IMR-90 (cell line): Measurements from ENCODE around the gene MARS1. TPM values are rescaled to one million over a fixed set of nuclear protein-coding genes. Genes with fewer than 3 reads are reported as not detected.

ENCODE experiments used
- ATAC-seq: fragments of 200-7000 bp; cut with Tn5 transposase; 2 replicates; pipeline ENCODE4 v1.9.1; 2020; ENCODE audit warnings: low read depth, mild to moderate bottlenecking, moderate library complexity
- BruUV-seq: library from RNA; stranded (reverse); fragments of 400-500 nt; replicated peaks from 2 replicates; lab custom pipeline; 2021; lab: Mats Ljungman, UMichigan
- CTCF ChIA-PET: fragments of 300-600 bp; formaldehyde crosslinking; extraction: SDS; loops from one replicate; lab custom pipeline; 2021; ENCODE audit warnings: antibody characterized with exemption; lab: Yijun Ruan, JAX
- POLR2A ChIA-PET: fragments of 300-600 bp; sonication (Branson Sonifier 250); formaldehyde crosslinking; loops from one replicate; lab custom pipeline; 2022; ENCODE audit warnings: antibody characterized with exemption; ENCODE audit not compliant: unreplicated experiment; lab: Charles Lee
- DNase-seq: peaks from one replicate; pipeline ENCODE4 v3.0.0; 2013
- H2AFZ ChIP-seq: replicated peaks from 2 replicates; pipeline ENCODE3; 2013; ENCODE audit warnings: low read length, mild to moderate bottlenecking; ENCODE audit not compliant: poor library complexity
- H2AK5ac ChIP-seq: 2 replicates; pipeline ENCODE4 v1.6.1; 2013; ENCODE audit warnings: low read depth, low read length, inconsistent platforms
- H2AK9ac ChIP-seq: replicated peaks from 2 replicates; pipeline ENCODE3; 2013; ENCODE audit warnings: mild to moderate bottlenecking, low read depth, low read length, moderate library complexity; ENCODE audit not compliant: poor library complexity
- H2BK120ac ChIP-seq: 2 replicates; pipeline ENCODE4 v1.6.1; 2013; ENCODE audit warnings: low read depth, low read length, inconsistent platforms
- H2BK15ac ChIP-seq: 3 replicates; pipeline ENCODE4 v1.6.1; 2013; ENCODE audit warnings: low read depth, low read length, inconsistent platforms
- H2BK20ac ChIP-seq: 2 replicates; pipeline ENCODE4 v1.6.1; 2013; ENCODE audit warnings: low read depth, mild to moderate bottlenecking, inconsistent platforms, low read length, moderate library complexity
- H2BK5ac ChIP-seq: 2 replicates; pipeline ENCODE4 v1.6.1; 2013; ENCODE audit warnings: mild to moderate bottlenecking, low read depth, low read length, inconsistent platforms; ENCODE audit not compliant: poor library complexity, severe bottlenecking
- H3K14ac ChIP-seq: replicated peaks from 2 replicates; pipeline ENCODE4 v1.6.1; 2013; ENCODE audit warnings: low read depth, low read length, inconsistent platforms
- H3K18ac ChIP-seq: 2 replicates; pipeline ENCODE4 v1.6.1; 2013; ENCODE audit warnings: low read depth, low read length, control low read depth
- H3K23ac ChIP-seq: 2 replicates; pipeline ENCODE4 v1.6.1; 2013; ENCODE audit warnings: low read depth, low read length, inconsistent platforms
- H3K27ac ChIP-seq: 2 replicates; pipeline ENCODE4 v1.5.1; 2013; ENCODE audit warnings: mild to moderate bottlenecking, control low read depth, low read length; ENCODE audit not compliant: insufficient read depth
- H3K27me3 ChIP-seq: 2 replicates; pipeline ENCODE4 v1.6.1; 2013; ENCODE audit warnings: low read length; ENCODE audit not compliant: control insufficient read depth, insufficient read depth
- H3K36me3 ChIP-seq: 2 replicates; pipeline ENCODE4 v1.6.1; 2013; ENCODE audit warnings: low read length, mixed read lengths; ENCODE audit not compliant: control insufficient read depth, insufficient read depth
- H3K4ac ChIP-seq: 2 replicates; pipeline ENCODE4 v1.6.1; 2013; ENCODE audit warnings: low read depth, low read length, inconsistent platforms
- H3K4me1 ChIP-seq: 2 replicates; pipeline ENCODE4 v1.6.1; 2013; ENCODE audit warnings: low read length, mixed read lengths; ENCODE audit not compliant: control insufficient read depth, insufficient read depth
- H3K4me2 ChIP-seq: 2 replicates; pipeline ENCODE4 v1.6.1; 2013; ENCODE audit warnings: low read depth, mild to moderate bottlenecking, control low read depth, low read length, moderate library complexity
- H3K4me3 ChIP-seq: 2 replicates; pipeline ENCODE4 v1.5.1; 2013; ENCODE audit warnings: low read depth, mild to moderate bottlenecking, control low read depth, low read length, moderate library complexity; ENCODE audit not compliant: insufficient read depth
- H3K56ac ChIP-seq: 2 replicates; pipeline ENCODE4 v1.6.1; 2013; ENCODE audit warnings: low read length, inconsistent platforms; ENCODE audit not compliant: insufficient read depth; ENCODE audit errors: extremely low read depth
- H3K79me1 ChIP-seq, 2 experiments: 2 replicates each; pipeline ENCODE4 v1.6.1; 2013; ENCODE audit warnings: low read length in 2 of 2, inconsistent platforms in 1 of 2, low read depth in 1 of 2
- H3K9ac ChIP-seq: 2 replicates; pipeline ENCODE4 v1.6.1; 2013; ENCODE audit warnings: low read depth, low read length, control low read depth
- H3K9me1 ChIP-seq: 2 replicates; pipeline ENCODE4 v1.6.1; 2013; ENCODE audit warnings: low read length, inconsistent platforms; ENCODE audit not compliant: insufficient read depth
- H3K9me3 ChIP-seq: 2 replicates; pipeline ENCODE4 v1.6.1; 2013; ENCODE audit warnings: low read length; ENCODE audit not compliant: control insufficient read depth, insufficient read depth
- H4K20me1 ChIP-seq: 2 replicates; pipeline ENCODE4 v1.6.1; 2013; ENCODE audit warnings: low read length, inconsistent platforms; ENCODE audit not compliant: insufficient read depth
- H4K5ac ChIP-seq: 2 replicates; pipeline ENCODE4 v1.6.1; 2013; ENCODE audit warnings: mild to moderate bottlenecking, low read depth, low read length, control low read depth
- H4K8ac ChIP-seq, 2 experiments: 2 replicates each; pipeline ENCODE4 v1.6.1; 2013; ENCODE audit warnings: low read depth in 2 of 2, low read length in 2 of 2, control low read depth in 1 of 2, inconsistent platforms in 1 of 2
- H4K91ac ChIP-seq: 2 replicates; pipeline ENCODE4 v1.6.1; 2013; ENCODE audit warnings: low read depth, low read length, inconsistent platforms; ENCODE audit not compliant: insufficient read depth
- CTCF ChIP-seq: conservative IDR thresholded peaks from 2 replicates; pipeline ENCODE4 v1.5.1; 2012; ENCODE audit warnings: mild to moderate bottlenecking, low read depth, low read length, improper control_type of control experiment
- MAFK ChIP-seq: IDR thresholded peaks from 2 replicates; pipeline ENCODE4 v1.6.1; 2012; ENCODE audit warnings: low read depth, low read length, improper control_type of control experiment
- MAZ ChIP-seq: IDR thresholded peaks from 2 replicates; pipeline ENCODE4 v1.6.1; 2012; ENCODE audit warnings: low read depth, mild to moderate bottlenecking, low read length, improper control_type of control experiment, moderate library complexity, borderline replicate concordance
- RAD21 ChIP-seq: IDR thresholded peaks from 2 replicates; pipeline ENCODE4 v1.6.1; 2012; ENCODE audit warnings: low read length, improper control_type of control experiment
- SMC3 ChIP-seq: fragments of 150-350 bp; IDR thresholded peaks from 2 replicates; pipeline ENCODE4 v1.6.1; 2016; ENCODE audit warnings: low read depth, mild to moderate bottlenecking, antibody characterized with exemption, low read length, moderate library complexity
- USF2 ChIP-seq: fragments of 150-350 bp; IDR thresholded peaks from 2 replicates; pipeline ENCODE4 v1.6.1; 2017; ENCODE audit warnings: mild to moderate bottlenecking, antibody characterized with exemption, low read length, low read depth
- WGBS, 2 experiments: methylation state at CpG; one replicate each; pipeline versions ENCODE4 v1.1.5 to v1.1.7; 2013; ENCODE audit warnings: missing lambda C conversion rate in 2 of 2; ENCODE audit not compliant: insufficient read length in 1 of 2; ENCODE audit errors: extremely low coverage in 2 of 2; 5-methylcytosine and 5-hydroxymethylcytosine counted together
- dilution Hi-C: fragments of 300-500 bp; cut with HindIII; formaldehyde crosslinking; loops from one replicate; pipeline ENCODE4 v1.14.3; 2018; ENCODE audit warnings: low sequenced_read_pairs; ENCODE audit not compliant: unreplicated experiment
- in situ Hi-C: fragments of 300-500 bp; cut with MboI; formaldehyde crosslinking; loops from 3 replicates; pipeline ENCODE4 v1.14.3; 2019; ENCODE audit warnings: low sequenced_read_pairs, inconsistent platforms, mixed read lengths
- intact Hi-C: fragments of 100-400 bp; cut with micrococcal nuclease; formaldehyde crosslinking; loops from 2 replicates; pipeline ENCODE4 v1.10.0; 2022
- polyA plus RNA-seq, 3 experiments: library from polyadenylated mRNA; depleted of rRNA; stranded (reverse); fragments of >200 nt; gene quantifications; 2 replicates each; pipeline ENCODE4 v1.2.3, GENCODE V29; 2012; ENCODE audit warnings: low replicate concordance in 1 of 3
- total RNA-seq: library from RNA; depleted of rRNA; stranded (reverse); fragments of >200 nt; gene quantifications from 2 replicates; pipeline ENCODE4 v1.2.3, GENCODE V29; 2012

The MARS1 gene
- total and polyA plus RNA-seq, 2 of the 4 experiments (the other 2 are of a cell fraction): 156 to 164 TPM

GRCh38 chr12:57455374-57456144 lies 32.3 kb upstream of the MARS1 start (continued):
- no peak for TF ChIP-seq RAD21

- CTCF ChIA-PET: interaction anchor here (1.0 to 1.4 kb wide), 2 partner anchors 14 to 18 kb away, joined by 3 read pairs; no protein-coding TSS in a partner anchor
- Histone ChIP-seq H2BK5ac (no peak overlapping the region), H4K8ac (peak overlapping the region; percentile 83 to 85; a peak in 2 of 4 replicates), H3K9me3 (no peaks in the 10 kb centered on the region), H3K27ac (no peak overlapping the region), H3K9me1 (peaks cover 26% of the 10 kb centered on the region), H4K20me1 (no peaks in the 10 kb centered on the region), H4K91ac (peak overlapping the region; percentile 88; the same call in 1 of the 2 replicates), H3K4me1 (peaks cover 36% of the 10 kb centered on the region), H2AK9ac (peak overlapping the region; percentile 92), H3K4me2 (peak overlapping the region; percentile 19; the same call in 1 of the 2 replicates), H3K23ac (no peak overlapping the region), H3K18ac (no peak overlapping the region; the same call in 1 of the 2 replicates), H2BK120ac (peak overlapping the region; percentile 82), H3K27me3 (no peaks in the 10 kb centered on the region), H4K5ac (peak overlapping the region; percentile 3; the same call in 1 of the 2 replicates), H3K4ac (peak overlapping the region; percentile 92), H3K79me1 (peaks cover 0 to 15% of the 10 kb centered on the region in 2 experiments; a peak in 1 of 4 replicates), H2AK5ac (peak overlapping the region; percentile 89; the same call in 1 of the 2 replicates), H3K56ac (no peak overlapping the region), H2BK20ac (peak overlapping the region; percentile 76; the same call in 1 of the 2 replicates), H2AFZ (peak overlapping the region; percentile 84), H3K4me3 (no peak overlapping the region), H3K36me3 (no peaks in the 10 kb centered on the region), H3K9ac (no peak overlapping the region), H3K14ac (peak overlapping the region; percentile 89), H2BK15ac (no peak overlapping the region; the same call in 2 of the 3 replicates)
- intact Hi-C loops (loop anchor here (5.0 kb wide), 1 partner anchor 236 kb away; the partner anchor contains the start of gene OS9), dilution Hi-C loops (no loop called here), in situ Hi-C loops (no loop called here)
- WGBS, 2 experiments: 47% methylated on average over 4 of the region's 15 CpGs; no CpG with 5 or more reads in 1 of the 2 experiments
- DNase-seq (peak; percentile 44), ATAC-seq (no peak)
- no TSS peak for BruUV-seq
- POLR2A ChIA-PET: no interaction called here
- TF ChIP-seq SMC3 (peak; percentile 23; the same call in 1 of the 2 replicates), MAFK (no peak), CTCF (peak; percentile 50), RAD21 (peak; percentile 35), MAZ (no peak), USF2 (no peak)
These were observed 31.6 kb upstream of the MARS1 start for GRCh38 chr12:57456145-57456700.
